Stimulated activated CD8-positive, alpha-beta memory T cell treated with anti-CD3 and anti-CD28 coated beads, Interleukin-4, amount 100 ng/mL, for 48 hours (primary cell): Measurements from ENCODE around the gene ZFYVE26.
A peak's percentile ranks its signal among the peaks of the same experiment; 100 is the strongest.
"Not testable (repeated sequence)": the region's sequence is repeated elsewhere in the genome, so short reads cannot be mapped to it uniquely, and the experiment has no call there.

Experiments
- DNase-seq: peaks from one replicate; pipeline ENCODE4 v3.0.0-alpha.2; 2020

The ZFYVE26 gene

GRCh38 chr14:67749341-67750084 is 66.9 kb downstream of the ZFYVE26 start:
- DNase-seq, result no peak

DNA sequence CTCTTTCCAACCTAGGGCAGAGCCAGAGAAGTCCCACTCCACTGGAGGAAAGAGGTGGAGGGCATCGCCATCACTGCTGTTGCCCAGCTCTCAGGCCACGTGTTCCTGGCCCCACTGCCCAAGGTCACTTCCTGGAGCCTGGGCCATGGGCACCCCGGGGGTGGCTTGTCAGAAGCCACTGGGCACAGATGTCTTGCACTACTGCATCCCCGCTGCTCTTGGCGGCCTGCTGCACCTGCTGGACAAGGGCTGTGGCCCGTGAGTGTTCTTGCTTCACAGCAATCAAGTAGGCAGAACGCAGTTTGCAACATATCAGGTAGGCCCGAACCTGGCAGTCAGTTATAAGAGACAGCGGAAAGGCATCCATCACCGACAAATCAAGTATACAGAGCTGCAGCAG is 68.1 kb downstream of the ZFYVE26 start:
- no peak for DNase-seq

GRCh38 chr14:67746927-67747326 is 69.5 kb downstream of the ZFYVE26 start:
- DNase-seq, result peak; percentile 28

DNA sequence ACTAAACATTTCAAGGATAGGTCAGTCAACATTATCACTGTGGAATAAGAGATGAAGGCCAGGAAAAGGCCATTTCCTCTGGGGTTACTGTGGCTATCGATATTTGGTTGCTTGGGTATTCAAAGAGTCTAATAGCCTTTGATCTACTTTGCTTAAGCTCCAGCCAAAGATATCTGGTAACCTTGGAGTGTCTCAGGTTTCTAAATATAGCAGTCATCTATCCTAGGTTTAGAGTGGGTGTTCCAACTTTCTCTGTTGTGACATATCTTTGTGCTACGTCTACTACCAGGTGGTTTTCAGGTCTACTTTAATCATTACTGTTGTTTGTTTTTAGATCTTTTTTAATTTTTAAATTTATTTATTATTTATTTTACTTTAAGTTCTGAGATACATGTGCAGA is 72.3 kb downstream of the ZFYVE26 start:
- no peak for DNase-seq

- DNase-seq, result no peak
Measured at GRCh38 chr14:67738740-67739504, 77.5 kb downstream of the ZFYVE26 start.

DNA sequence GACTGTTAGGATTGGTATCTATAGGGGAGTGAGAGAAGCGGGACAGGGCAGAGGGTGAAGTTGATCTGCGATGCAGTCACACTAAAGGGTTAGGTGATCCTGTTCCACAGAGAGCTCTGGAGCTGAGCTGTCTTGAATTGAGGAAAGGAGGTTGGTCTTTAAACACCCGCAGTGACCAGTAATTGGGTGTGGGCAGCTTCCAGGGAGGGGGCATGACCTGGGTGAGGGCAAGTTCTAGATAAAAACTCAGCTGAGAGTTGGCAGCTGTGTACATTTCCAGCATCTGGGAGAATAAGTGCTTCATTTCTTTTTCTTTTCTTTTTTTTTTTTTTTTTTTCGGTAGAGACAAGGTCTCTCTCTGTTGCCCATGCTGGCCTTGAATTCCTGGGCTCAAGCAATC is 79.6 kb downstream of the ZFYVE26 start:
- no peak for DNase-seq

DNA sequence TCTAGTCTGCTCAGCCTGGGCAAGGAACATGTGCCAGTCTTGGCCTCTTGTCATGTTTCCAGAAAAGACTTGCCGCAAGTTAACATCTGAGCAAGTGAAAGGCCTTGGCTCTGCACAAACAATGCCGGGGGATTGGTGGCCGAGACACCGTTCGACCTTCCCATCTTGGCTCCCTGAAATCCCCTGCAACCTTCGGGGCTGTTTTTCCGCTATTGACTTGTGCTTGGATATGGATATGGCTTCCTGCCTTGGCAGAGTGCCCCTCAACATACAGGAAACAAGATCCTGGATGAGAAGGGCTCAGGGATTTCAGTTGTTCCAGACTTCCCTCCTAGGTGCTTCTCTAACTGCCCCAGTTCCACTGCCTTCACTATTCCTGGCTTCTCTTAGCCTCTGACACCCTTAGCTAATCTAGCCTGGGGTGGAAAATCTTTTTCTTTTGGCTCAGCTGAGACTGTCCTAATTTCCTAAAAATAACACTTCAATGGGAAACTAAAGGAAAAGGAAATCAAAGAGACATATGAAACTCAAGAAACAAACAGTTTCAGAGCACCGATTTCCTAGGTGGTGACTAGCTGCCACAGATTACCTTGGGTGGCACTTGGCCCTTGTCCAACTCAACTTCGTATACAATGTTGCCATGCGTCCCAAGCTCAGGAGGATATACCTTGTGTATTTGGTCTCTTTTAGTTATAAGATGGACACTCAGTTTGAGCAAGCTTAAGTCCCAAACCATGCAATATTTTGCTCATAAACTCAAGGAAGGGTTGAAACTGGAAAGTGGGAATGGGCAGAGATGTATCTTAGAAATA is 80.8 kb downstream of the ZFYVE26 start:
- DNase-seq, result no peak

- no peak for DNase-seq
Measured at GRCh38 chr14:67734675-67735074, 81.7 kb downstream of the ZFYVE26 start.

GRCh38 chr14:67733616-67734015 is 82.8 kb downstream of the ZFYVE26 start:
- no peak for DNase-seq

DNA sequence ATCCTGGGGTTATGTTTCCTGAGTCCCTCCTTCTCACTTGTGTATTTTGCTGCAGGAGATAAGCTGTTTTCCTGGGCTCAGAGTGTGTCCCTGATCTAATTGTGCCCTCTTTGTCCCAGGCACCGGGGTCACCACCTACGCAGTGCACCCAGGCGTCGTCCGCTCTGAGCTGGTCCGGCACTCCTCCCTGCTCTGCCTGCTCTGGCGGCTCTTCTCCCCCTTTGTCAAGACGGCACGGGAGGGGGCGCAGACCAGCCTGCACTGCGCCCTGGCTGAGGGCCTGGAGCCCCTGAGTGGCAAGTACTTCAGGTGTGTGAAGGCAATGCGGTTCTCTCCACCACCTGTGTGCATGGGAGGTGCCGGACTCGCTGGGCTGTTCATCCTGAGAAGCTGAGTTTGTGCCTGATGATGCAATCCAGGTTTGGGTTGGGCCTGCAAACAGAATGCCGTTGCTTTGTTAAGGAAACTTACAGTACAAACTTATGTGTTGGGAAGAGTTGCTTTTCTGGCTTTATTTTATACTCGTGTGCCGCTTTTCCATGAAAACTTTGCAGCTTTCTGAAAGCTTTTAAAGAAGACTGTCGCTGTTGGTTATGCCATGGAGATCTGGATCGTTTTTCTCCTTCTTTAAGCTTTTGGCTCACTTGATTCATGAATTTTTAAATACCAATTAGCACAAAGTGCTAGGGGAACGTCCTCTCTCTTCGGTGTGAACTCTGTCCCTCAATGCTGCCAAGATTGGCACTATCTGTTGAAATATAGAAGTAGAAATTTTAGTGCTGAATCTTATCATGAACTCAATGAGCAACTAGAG is 87.1 kb downstream of the ZFYVE26 start:
- no peak for DNase-seq

DNA sequence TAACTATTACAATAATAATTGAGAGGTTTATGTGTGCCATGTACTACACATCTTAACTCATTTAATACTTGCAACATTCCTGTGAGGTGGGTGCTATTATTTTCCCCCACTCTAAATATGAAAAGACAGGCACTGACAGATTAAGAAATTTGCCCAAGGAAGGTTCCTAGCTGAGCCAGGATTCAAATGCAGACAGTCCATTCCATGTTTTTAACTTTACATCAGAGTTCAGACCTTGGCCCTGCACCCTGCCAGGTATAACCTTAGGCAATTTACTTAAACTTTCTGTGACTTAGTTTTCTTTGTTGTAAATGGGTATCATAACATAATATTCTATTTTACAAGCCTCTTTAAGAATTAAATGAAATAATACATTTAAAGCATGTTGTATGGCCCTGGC is 88.1 kb downstream of the ZFYVE26 start:
- DNase-seq, result no peak

- DNase-seq, result no peak
Measured at GRCh38 chr14:67727361-67727760, 89.0 kb downstream of the ZFYVE26 start.

DNA sequence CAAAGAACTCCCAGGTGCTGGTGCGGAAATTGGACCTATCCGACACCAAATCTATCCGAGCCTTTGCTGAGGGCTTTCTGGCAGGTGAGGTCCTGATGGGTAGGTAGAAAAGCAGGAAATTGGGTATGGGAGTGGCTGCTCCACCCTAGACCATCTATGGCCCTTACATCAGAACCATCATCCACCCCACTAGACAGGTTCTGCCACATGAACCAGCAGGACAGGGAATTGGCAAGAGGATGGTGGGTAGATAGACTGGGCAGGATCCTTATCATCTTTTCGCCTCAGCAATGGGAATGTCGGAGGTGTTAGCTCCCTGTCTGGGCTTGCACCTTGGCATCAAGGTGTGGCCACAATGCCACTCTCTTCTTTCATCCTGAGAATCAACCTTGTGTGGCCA is 91.2 kb downstream of the ZFYVE26 start:
- no peak for DNase-seq

GRCh38 chr14:67722293-67722692 is 94.1 kb downstream of the ZFYVE26 start:
- DNase-seq, result no peak

GRCh38 chr14:67721875-67722274 is 94.5 kb downstream of the ZFYVE26 start:
- DNase-seq, result no peak

DNA sequence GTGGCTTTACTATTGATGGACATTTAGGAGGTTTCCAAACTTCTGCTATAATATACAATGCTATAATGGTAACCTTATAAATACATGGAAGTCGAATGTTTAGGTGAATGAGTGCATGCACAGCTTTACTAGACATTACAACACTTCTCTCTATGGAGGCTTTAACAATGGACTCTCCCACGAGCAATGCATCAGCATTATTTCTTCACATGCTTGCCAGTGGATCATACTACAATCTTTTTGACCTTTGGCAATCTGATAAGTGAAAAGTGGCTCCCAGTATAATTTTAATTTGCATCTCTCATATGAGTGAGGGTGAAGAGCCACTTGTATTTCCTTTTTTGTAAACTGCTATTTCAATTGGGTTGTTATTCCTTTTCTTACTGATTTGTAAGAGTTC is 96.5 kb downstream of the ZFYVE26 start:
- DNase-seq, result no peak

DNA sequence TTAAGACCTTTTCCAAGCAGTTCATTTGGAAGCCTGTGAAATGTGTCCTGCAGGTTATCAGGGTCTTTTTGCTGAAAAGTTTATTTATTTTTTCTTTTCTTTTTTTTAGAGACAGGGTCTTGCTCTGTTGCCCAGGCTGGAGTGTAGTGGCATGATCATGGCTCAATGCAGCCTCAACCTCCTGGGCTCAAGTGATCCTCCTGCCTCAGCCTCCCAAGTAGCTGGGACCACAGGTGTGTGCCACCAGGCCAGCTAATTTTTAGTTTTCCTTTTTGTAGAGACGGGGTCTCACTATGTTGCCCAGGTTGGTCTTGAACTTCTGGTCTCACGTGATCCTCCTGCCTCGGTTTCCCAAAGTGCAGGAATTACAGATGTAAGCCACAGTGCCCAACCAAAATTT is 97.0 kb downstream of the ZFYVE26 start:
- DNase-seq, result not testable (repeated sequence)

DNA sequence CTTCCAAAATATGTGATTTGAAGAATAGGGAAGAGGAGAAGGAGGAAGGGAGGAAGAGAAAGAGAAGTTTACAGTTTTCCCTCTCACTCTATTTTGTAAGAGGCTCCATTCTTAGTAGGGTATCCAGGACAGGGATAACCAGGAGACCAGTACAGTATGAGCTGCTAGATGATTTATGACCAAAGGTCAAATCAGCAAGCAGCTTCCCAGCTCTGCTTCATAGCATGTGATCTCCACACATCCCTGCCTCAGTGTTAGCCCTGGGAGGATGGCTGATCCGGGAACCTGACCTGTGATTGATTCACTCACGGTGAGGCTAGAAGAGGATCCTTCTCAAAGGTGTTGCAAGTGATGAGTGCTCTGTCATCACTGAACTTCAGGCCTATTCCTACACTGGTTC is 98.1 kb downstream of the ZFYVE26 start:
- DNase-seq, result no peak

DNA sequence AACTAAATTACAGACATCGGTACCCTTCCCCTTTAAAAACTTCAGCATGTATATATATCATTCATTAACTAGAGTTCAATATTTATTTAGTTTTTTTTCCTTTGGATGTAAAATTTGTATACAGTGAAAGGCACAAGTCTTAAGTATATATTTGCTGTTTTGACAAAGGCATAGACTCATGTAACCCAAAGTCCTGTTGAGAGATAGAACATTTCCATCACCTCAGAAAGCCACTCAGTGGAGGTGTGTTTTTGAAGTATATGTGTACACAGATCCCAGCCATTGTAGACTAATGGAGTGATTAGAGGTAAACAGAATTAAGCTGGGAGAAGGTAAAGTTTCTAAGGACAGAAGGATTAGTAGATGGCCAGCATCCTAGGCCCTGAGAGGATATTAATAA is 99.3 kb downstream of the ZFYVE26 start:
- DNase-seq, result no peak

DNA sequence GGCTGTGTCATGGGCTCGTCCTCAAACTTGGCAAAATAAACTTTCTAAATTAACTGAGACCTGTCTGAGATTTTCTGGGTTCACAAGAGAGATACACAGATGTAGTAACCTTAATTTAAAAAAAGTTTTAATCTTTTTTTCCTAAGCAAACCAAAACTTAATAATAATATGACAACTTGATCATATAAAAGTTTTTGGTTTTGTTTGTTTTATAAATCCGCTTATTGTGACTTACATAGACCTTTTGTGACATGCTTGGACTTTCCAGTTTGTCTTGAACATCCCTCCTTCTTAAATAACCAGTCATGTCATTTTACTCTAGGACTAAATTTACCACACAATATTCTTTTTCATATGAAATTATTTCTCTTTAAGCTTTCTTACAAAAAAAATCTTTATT is 106.2 kb downstream of the ZFYVE26 start:
- no peak for DNase-seq

DNA sequence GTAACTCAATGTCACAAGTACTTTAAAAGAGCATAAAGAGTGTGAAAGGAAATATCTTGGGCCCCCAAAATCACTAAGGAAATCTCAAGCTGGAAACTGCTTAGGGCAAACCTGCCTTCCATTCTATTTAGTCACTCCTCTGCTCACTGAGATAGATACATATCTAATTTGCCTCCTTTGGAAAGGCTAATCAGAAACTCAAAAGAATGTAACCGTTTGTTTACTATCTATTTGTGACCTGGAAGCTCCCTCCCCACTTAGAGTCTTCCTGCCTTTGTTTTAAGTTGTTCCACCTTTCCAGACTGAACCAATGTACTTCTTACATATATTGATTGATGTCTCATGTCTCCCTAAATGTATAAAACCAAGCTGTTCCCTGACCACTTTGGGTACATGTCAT is 106.6 kb downstream of the ZFYVE26 start:
- DNase-seq, result not testable (repeated sequence)

- DNase-seq, result not testable (repeated sequence)
Measured at GRCh38 chr14:67709346-67709745, 107.0 kb downstream of the ZFYVE26 start.

- no peak for DNase-seq
Measured at GRCh38 chr14:67705211-67705610, 111.2 kb downstream of the ZFYVE26 start.
